Bronchial epithelial cell (primary cell): ENCODE results near the gene ACACB. TPM values are rescaled to one million over a fixed set of nuclear protein-coding genes. Genes with fewer than 3 reads are reported as not detected.

Experiments used
- DNase-seq: peaks from one replicate; pipeline ENCODE4 v3.0.0-alpha.2; 2010; ENCODE audit warnings: low read depth
- FAIRE-seq: peaks from 2 replicates; lab custom pipeline; 2011; peaks lifted over from hg19 to GRCh38; lab: Jason Lieb, UNC
- H3K27me3 ChIP-seq: 2 replicates; pipeline ENCODE4 v1.5.1; 2011; ENCODE audit warnings: low read length; ENCODE audit not compliant: control insufficient read depth, insufficient read depth
- H3K36me3 ChIP-seq: 2 replicates; pipeline ENCODE4 v1.5.1; 2011; ENCODE audit warnings: low read length; ENCODE audit not compliant: control insufficient read depth, insufficient read depth
- H3K4me3 ChIP-seq: 2 replicates; pipeline ENCODE4 v1.5.1; 2011; ENCODE audit warnings: mild to moderate bottlenecking, low read depth, low read length, control low read depth
- total RNA-seq: library from RNA; depleted of rRNA; stranded (reverse); fragments of >200 nt; gene quantifications from 2 replicates; pipeline ENCODE4 v1.2.1, GENCODE V29; 2014
- TF ChIP-seq, protein P1 (sequence below): IDR thresholded peaks from 2 replicates; pipeline ENCODE4 v1.5.1; 2011; ENCODE audit warnings: mild to moderate bottlenecking, moderate library complexity, low read length, control low read depth, inconsistent platforms; ENCODE audit not compliant: insufficient read depth, severe bottlenecking

ACACB gene
- total RNA-seq, 1 donor from 2014 or later: 0.79 TPM

DNA sequence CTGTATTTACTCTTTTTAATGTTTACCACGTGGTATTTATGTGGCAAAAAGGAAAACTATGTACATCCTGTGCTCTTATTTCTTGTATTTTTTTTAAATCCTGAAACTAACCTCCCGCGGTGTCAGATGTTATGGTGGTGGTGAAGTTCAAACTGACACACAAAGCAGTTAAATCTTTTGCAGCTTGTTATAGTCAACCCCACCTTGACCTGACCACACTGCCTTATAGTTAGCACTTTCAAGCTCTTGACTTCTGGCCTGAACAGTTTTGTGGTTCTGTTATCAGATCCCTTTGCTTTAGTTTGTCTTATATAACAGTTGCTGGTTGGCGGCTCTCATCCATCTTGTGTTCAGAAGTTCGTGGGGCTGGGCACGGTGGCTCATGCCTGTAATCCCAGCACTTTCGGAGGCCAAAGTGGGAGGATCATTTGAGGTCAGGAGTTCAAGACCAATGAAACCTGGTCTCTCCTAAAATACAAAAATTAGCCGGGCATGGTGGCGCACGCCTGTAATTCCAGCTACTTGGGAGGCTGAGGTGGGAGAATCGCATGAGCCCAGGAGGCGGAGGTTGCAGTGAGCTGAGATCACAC is 16.9 kb upstream of the ACACB start:
- Histone ChIP-seq H3K27me3 (no peaks in the 10 kb centered on the region), H3K4me3 (no peak overlapping the region), H3K36me3 (no peaks in the 10 kb centered on the region)
- no peak for FAIRE-seq
- TF ChIP-seq, protein P1, sequence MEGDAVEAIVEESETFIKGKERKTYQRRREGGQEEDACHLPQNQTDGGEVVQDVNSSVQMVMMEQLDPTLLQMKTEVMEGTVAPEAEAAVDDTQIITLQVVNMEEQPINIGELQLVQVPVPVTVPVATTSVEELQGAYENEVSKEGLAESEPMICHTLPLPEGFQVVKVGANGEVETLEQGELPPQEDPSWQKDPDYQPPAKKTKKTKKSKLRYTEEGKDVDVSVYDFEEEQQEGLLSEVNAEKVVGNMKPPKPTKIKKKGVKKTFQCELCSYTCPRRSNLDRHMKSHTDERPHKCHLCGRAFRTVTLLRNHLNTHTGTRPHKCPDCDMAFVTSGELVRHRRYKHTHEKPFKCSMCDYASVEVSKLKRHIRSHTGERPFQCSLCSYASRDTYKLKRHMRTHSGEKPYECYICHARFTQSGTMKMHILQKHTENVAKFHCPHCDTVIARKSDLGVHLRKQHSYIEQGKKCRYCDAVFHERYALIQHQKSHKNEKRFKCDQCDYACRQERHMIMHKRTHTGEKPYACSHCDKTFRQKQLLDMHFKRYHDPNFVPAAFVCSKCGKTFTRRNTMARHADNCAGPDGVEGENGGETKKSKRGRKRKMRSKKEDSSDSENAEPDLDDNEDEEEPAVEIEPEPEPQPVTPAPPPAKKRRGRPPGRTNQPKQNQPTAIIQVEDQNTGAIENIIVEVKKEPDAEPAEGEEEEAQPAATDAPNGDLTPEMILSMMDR: no peak
- DNase-seq: no peak

DNA sequence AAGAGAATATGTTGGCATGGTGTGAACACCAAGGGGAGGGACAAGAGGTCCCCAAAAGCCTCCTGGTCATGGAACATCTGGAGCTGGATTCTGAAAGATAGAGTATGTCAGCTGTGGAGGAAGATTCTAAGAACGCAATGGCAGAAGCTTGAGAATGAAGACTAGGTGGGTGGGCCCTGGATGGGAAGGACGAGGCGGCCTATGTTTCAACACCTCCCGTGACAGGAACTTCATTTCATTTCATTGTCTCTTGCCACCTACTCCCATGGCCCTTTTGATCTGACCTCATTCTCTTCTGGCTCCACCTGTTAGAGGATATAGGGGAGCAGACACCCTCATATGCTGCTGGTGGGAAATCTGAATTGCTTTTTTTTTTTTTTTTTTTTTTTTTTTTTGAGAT is 15.6 kb upstream of the ACACB start:
- no peaks in the 10 kb centered on the region for H3K27me3 ChIP-seq
- DNase-seq: no peak
- no peaks in the 10 kb centered on the region for H3K36me3 ChIP-seq
- TF ChIP-seq, protein P1: no peak
- no peak for FAIRE-seq
- H3K4me3 ChIP-seq: no peak overlapping the region

DNA sequence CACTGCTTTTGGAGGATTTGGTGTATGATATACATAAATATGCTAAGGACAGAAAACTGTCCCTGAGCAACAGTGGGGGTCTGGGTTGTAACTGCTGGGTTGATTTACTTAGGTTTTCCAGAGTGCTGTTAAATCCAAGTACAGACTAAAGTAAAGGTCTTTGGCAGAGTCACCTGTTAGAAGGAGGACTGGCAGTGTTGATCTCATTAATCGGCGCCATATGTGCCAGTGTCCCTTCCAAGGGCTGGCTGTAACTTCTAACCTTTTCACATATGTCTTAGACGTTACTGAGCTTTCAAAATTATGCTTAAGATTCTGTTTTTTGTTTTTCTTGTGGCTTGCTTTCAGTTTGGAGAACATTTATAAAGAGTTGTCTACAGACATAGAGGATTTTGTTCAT is 13.9 kb upstream of the ACACB start:
- FAIRE-seq (no peak), DNase-seq (no peak)
- Histone ChIP-seq H3K27me3 (no peaks in the 10 kb centered on the region), H3K36me3 (peaks cover 2% of the 10 kb centered on the region), H3K4me3 (no peak overlapping the region)
- TF ChIP-seq, protein P1: no peak

DNA sequence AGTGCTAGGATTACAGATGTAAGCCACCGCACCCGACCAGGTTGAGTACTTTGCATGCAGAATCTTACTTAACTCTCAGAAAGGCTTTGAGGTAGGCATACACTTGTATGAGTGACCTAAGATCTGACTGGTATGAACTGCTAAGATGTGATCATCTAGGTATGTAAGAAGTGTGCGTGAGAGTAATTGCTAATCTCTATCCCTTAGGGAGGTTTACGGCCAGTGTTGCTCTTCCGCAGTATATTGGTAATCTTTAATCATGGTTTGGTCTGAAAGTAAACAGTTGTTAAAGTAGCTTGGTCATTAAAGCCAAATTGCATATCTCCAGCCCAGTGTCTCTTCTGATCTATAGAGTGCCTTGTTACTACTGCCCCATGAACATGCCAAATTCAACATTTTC is 11.2 kb upstream of the ACACB start:
- H3K36me3 ChIP-seq: peaks cover 2% of the 10 kb centered on the region
- no peak for FAIRE-seq

DNA sequence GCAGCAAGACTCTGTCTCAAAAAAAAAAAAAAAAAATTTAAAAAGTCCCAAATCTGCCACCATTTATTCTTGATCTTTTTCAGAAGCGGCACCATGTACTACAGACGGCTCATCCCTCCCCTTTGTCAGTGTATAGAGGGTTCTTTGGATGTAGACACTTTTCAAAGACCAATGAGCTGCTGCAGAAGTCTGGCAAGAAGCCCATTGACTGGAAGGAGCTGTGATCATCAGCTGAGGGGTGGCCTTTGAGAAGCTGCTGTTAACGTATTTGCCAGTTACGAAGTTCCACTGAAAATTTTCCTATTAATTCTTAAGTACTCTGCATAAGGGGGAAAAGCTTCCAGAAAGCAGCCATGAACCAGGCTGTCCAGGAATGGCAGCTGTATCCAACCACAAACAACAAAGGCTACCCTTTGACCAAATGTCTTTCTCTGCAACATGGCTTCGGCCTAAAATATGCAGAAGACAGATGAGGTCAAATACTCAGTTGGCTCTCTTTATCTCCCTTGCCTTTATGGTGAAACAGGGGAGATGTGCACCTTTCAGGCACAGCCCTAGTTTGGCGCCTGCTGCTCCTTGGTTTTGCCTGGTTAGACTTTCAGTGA is 6.5 kb upstream of the ACACB start:
- Histone ChIP-seq H3K4me3 (no peak overlapping the region), H3K27me3 (no peaks in the 10 kb centered on the region), H3K36me3 (peaks cover 2% of the 10 kb centered on the region)
- TF ChIP-seq, protein P1: no peak
- DNase-seq: no peak
- no peak for FAIRE-seq

More for the DNA sequence above, 11.2 kb upstream of the ACACB start:
- TF ChIP-seq, protein P1: no peak
- DNase-seq: no peak
- Histone ChIP-seq H3K27me3 (no peaks in the 10 kb centered on the region), H3K4me3 (no peak overlapping the region)

DNA sequence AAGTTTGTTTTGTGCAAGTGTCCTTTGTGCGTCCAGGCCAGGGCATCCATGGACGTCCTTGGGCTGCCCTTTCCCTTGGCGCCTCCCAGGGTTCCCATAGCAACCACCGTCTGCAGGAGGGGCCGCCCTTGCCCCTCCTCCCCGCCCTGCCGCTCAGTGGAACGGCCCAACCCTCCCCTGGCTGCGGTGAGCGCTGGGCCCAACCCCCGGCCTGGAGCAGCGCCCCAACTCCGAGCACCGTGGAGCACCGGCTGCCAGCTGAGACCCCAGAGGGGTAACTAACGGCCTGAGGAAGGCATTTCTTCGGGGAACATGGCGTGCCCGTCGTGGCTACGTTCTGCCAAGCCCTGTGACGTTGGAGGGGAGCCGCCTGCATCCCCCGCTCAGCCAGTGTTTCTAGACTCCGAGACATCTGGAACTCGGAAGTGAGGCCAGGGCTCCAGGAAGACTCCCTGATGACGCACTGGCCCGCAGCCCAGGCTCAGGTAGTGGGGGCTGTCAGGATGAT is 5.3 kb upstream of the ACACB start:
- no peak for FAIRE-seq
- no peaks in the 10 kb centered on the region for H3K27me3 ChIP-seq
- peak overlapping the region; percentile 25 for H3K4me3 ChIP-seq
- peaks cover 2% of the 10 kb centered on the region for H3K36me3 ChIP-seq
- TF ChIP-seq, protein P1: no peak
- DNase-seq: peak; percentile 22
